A549 (cell line): ENCODE measurements around the gene BCAP31. TPM values are rescaled to one million over a fixed set of nuclear protein-coding genes. Genes with fewer than 3 reads are reported as not detected.
A peak's percentile ranks its signal among the peaks of the same experiment; 100 is the strongest.
"Not testable (repeated sequence)": the region's sequence is repeated elsewhere in the genome, so short reads cannot be mapped to it uniquely, and the experiment has no call there.

ENCODE experiments used
- ATAC-seq, 2 experiments: fragments of 200-7000 bp in 1 of 2; fragments of >200 bp in 1 of 2; cut with Nextera tagmentation in 1 of 2; cut with Tn5 transposase in 1 of 2; 3 replicates each; pipeline versions ENCODE4 v1.8.0 to v1.9.1; 2018 to 2020; ENCODE audit warnings: mild to moderate bottlenecking in 1 of 2, moderate library complexity in 1 of 2
- CTCF ChIA-PET: fragments of 300-600 bp; sonication (Branson Sonifier 250); formaldehyde crosslinking; extraction: SDS; loops from one replicate; lab custom pipeline; 2021; ENCODE audit warnings: antibody characterized with exemption, inconsistent platforms; lab: Yijun Ruan, JAX
- POLR2A ChIA-PET: fragments of 350-600 bp; formaldehyde crosslinking; extraction: SDS; loops from one replicate; lab custom pipeline; 2021; ENCODE audit warnings: antibody characterized with exemption, inconsistent platforms; lab: Yijun Ruan, JAX
- DNase-seq, 2 experiments: peaks; one replicate each; pipeline versions ENCODE4 v3.0.0 to v3.0.0-alpha.2; 2011 to 2016; ENCODE audit warnings: low read depth in 1 of 2, low spot score in 1 of 2
- FAIRE-seq: peaks from 2 replicates; lab custom pipeline; 2011; peaks lifted over from hg19 to GRCh38; lab: Jason Lieb, UNC
- H3K27ac ChIP-seq, 2 experiments: fragments of >200 bp; sonication (Bioruptor Twin); formaldehyde crosslinking; 3 replicates each; pipeline ENCODE4 v1.5.1; 2016 to 2017
- H3K4me1 ChIP-seq: fragments of >200 bp; sonication (Bioruptor Twin); formaldehyde crosslinking; 3 replicates; pipeline ENCODE4 v1.6.1; 2016
- H3K4me2 ChIP-seq: fragments of >200 bp; sonication (Bioruptor Twin); formaldehyde crosslinking; 3 replicates; pipeline ENCODE4 v1.6.1; 2016
- H3K4me3 ChIP-seq: fragments of >200 bp; sonication (Bioruptor Twin); formaldehyde crosslinking; 3 replicates; pipeline ENCODE4 v1.5.1; 2016
- H3K9me3 ChIP-seq: fragments of >200 bp; sonication (Bioruptor Twin); formaldehyde crosslinking; 3 replicates; pipeline ENCODE4 v1.6.1; 2016
- BCL3 ChIP-seq: fragments of >200 bp; sonication (Bioruptor Twin); formaldehyde crosslinking; IDR thresholded peaks from 3 replicates; pipeline ENCODE4 v1.6.1; 2016
- BHLHE40 ChIP-seq: IDR thresholded peaks from 2 replicates; pipeline ENCODE4 v1.6.1; 2012; ENCODE audit warnings: low read depth, low read length, inconsistent platforms
- CEBPB ChIP-seq, 2 experiments: fragments of >200 bp in 1 of 2; sonication (Bioruptor Twin) in 1 of 2; formaldehyde crosslinking in 1 of 2; IDR thresholded peaks; 2 replicates each; pipeline ENCODE4 v1.6.1; 2012 to 2016
- CHD4 ChIP-seq: fragments of 200-600 bp; sonication (generic); IDR thresholded peaks from 2 replicates; pipeline ENCODE4 v1.6.1; 2016; ENCODE audit warnings: antibody characterized with exemption, mild to moderate bottlenecking, borderline replicate concordance
- EHF ChIP-seq: fragments of 250-450 bp; sonication (Bioruptor Pico); IDR thresholded peaks from 2 replicates; pipeline ENCODE4 v1.5.0; 2020; ENCODE audit warnings: mild to moderate bottlenecking
- ESRRA ChIP-seq: fragments of 150-350 bp; IDR thresholded peaks from 2 replicates; pipeline ENCODE4 v1.6.1; 2014; ENCODE audit warnings: mild to moderate bottlenecking, low read length, borderline replicate concordance
- GATA3 ChIP-seq: IDR thresholded peaks from 2 replicates; pipeline ENCODE4 v1.6.1; 2012; ENCODE audit warnings: borderline replicate concordance
- HDAC2 ChIP-seq: fragments of 200-600 bp; sonication (generic); IDR thresholded peaks from 2 replicates; pipeline ENCODE4 v1.6.1; 2016
- HMGXB4 ChIP-seq: fragments of 250-450 bp; sonication (Bioruptor Pico); IDR thresholded peaks from 2 replicates; pipeline ENCODE4 v1.5.0; 2021; ENCODE audit warnings: mild to moderate bottlenecking, moderate library complexity, borderline replicate concordance
- HOXB13 ChIP-seq: fragments of 250-450 bp; sonication (Bioruptor Pico); IDR thresholded peaks from 2 replicates; pipeline ENCODE4 v1.5.0; 2020; ENCODE audit warnings: low read depth, mild to moderate bottlenecking, moderate library complexity
- JUNB ChIP-seq: fragments of >200 bp; sonication (Bioruptor Twin); formaldehyde crosslinking; IDR thresholded peaks from 2 replicates; pipeline ENCODE4 v1.6.1; 2016
- KDM5A ChIP-seq: fragments of 200-600 bp; sonication (generic); IDR thresholded peaks from 2 replicates; pipeline ENCODE4 v1.6.1; 2016; ENCODE audit warnings: antibody characterized with exemption, mild to moderate bottlenecking
- MAFK ChIP-seq: fragments of 450-650 bp; IDR thresholded peaks from 2 replicates; pipeline ENCODE4 v1.6.1; 2014; ENCODE audit not compliant: partially characterized antibody
- MYC ChIP-seq: IDR thresholded peaks from 2 replicates; pipeline ENCODE4 v1.6.1; 2012; ENCODE audit warnings: mild to moderate bottlenecking, inconsistent platforms, low read length, improper control_type of control experiment, borderline replicate concordance
- NFE2L2 ChIP-seq: fragments of 150-350 bp; conservative IDR thresholded peaks from 2 replicates; pipeline ENCODE4 v1.6.1; 2014; ENCODE audit warnings: low read length
- NR3C1 ChIP-seq: fragments of >200 bp; sonication (Bioruptor Twin); formaldehyde crosslinking; IDR thresholded peaks from 3 replicates; pipeline ENCODE4 v1.6.1; 2017
- PHF8 ChIP-seq: fragments of 200-600 bp; sonication (generic); IDR thresholded peaks from 2 replicates; pipeline ENCODE4 v1.6.1; 2016; ENCODE audit warnings: low read depth, mild to moderate bottlenecking, antibody characterized with exemption, moderate library complexity, borderline replicate concordance
- POLR2A ChIP-seq: IDR thresholded peaks from 2 replicates; pipeline ENCODE4 v1.6.1; 2012; ENCODE audit warnings: mild to moderate bottlenecking, low read length
- RCOR1 ChIP-seq: fragments of 150-350 bp; IDR thresholded peaks from 2 replicates; pipeline ENCODE4 v1.6.1; 2014; ENCODE audit warnings: antibody characterized with exemption, low read length, low read depth
- ZSCAN20 ChIP-seq: fragments of 250-450 bp; sonication (Bioruptor Pico); IDR thresholded peaks from 2 replicates; pipeline ENCODE4 v1.8.0; 2022; ENCODE audit warnings: mild to moderate bottlenecking, moderate library complexity
- WGBS: methylation state at CpG from one replicate; pipeline ENCODE4 v1.1.6; 2017; ENCODE audit errors: missing lambda C conversion rate; 5-methylcytosine and 5-hydroxymethylcytosine counted together
- polyA plus RNA-seq, 4 experiments: library from polyadenylated mRNA; depleted of rRNA in 3 of 4; stranded (reverse); fragments of >200 nt; fragmentation: RNase III in 1 of 4; extraction: RNeasy Plus Mini Kit Qiagen cat#74134 plus additional on column Dnase treatment in 1 of 4; gene quantifications; 2 replicates in 3 of 4; 3 replicates in 1 of 4; pipeline ENCODE4 v1.2.3, GENCODE V29; 2011 to 2017
- TF ChIP-seq, protein P1 (sequence below): IDR thresholded peaks from 2 replicates; pipeline ENCODE4 v1.6.1; 2012

BCAP31 gene
- polyA plus RNA-seq, 2 of the 4 experiments (the other 2 are of a cell fraction) = 217 to 349 TPM

DNA sequence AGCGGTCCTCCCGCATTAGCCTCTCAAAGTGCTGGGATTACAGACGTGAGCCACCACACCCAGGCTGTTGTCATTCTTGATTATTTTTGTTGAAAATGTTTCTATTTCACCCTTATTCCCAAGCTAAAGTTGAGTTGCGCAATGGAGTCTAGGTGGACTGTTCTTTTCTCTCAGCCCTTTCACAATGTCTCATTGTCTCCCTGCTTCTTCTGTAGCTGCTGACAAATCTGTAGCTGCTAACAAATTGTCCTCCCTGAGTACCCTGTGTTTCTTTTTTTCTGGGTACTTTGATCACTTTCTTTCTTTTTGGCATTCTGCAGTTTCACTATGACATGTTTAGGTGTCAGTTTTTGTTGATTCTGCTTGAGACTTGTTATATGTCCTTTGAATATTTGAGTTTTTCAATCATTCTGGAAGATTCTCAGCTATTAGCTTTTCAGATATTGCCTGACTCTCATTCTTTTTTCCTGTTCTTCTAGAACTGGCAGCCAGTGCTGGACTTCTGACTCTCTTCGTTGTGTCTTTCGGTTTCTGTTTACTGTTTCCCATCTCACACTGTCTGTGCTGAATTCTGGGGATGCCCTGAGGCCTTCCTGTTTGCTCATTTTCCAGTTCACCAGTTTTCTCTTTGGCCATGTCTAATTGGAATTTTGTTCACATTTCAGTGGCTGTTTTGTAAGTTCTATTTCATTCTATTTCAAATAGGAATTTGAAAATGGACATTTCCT is 7.1 kb upstream of the BCAP31 start:
- WGBS = 67% methylated on average over 6 of the region's 6 CpGs
- no peaks in the 10 kb centered on the region for H3K9me3 ChIP-seq
- POLR2A ChIA-PET = no interaction called here
- H3K4me1 ChIP-seq = peaks cover 10% of the 10 kb centered on the region
- no peak overlapping the region for H3K4me3 ChIP-seq
- H3K4me2 ChIP-seq = no peak overlapping the region
- TF ChIP-seq CEBPB (IDR thresholded peaks at IDR 0.05) = peak; percentile 48 to 78; a peak in 3 of 4 replicates
- TF ChIP-seq EHF = no peak
- TF ChIP-seq BCL3 = no peak
- TF ChIP-seq, all 56 proteins: peak for 1
- no peak overlapping the region for H3K27ac ChIP-seq
- ATAC-seq = no peak
- DNase-seq = no peak
- CTCF ChIA-PET = interaction anchor here (2.0 kb wide), 1 partner anchor 33 kb away, joined by 7 read pairs; the partner anchor contains the start of gene PLXNB3
- peak; percentile 92 for FAIRE-seq

- CTCF ChIA-PET = interaction anchor here (0.6 kb wide), 1 partner anchor 92 kb away, joined by 3 read pairs; no protein-coding TSS in a partner anchor
- DNase-seq, H3K4me3 ChIP-seq, H3K9me3 ChIP-seq, FAIRE-seq, ATAC-seq, H3K27ac ChIP-seq, H3K4me2 ChIP-seq, POLR2A ChIA-PET: not testable (repeated sequence)
- 96% methylated on average over 23 of the region's 23 CpGs for WGBS
- peaks cover 14% of the 10 kb centered on the region for H3K4me1 ChIP-seq
Observed at GRCh38 chrX:153730115-153730514, 5.9 kb upstream of the BCAP31 start.

DNA sequence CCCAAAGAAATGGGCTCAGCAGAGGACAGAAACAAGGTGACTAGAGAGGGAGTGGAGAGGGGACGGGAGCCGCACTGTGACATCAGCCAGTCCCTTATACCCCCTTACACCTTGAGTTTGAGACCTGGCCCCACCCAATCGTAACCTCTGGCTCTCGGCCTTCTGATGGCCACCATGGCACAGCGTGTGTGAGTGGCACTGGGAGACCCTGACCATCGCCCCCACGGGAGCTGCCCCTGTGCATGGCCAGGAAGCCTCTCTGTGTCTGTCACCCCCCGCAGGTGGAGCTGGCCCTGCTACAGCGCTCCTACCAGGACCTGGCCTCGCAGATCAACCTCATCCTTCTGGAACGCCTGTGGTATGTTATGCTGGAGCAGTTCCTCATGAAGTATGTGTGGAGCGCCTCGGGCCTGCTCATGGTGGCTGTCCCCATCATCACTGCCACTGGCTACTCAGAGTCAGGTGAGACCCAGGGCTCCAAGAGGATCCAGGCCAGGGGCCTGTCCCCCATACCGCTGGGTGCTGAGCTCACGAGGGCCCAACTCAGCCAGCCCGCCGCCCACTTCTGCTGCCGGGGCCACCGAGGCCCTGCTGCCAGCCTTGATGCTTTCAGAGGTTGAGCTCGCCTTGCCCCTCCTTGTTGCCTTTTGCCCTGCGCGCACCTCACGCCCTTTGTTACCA is 4.9 kb upstream of the BCAP31 start:
- Histone ChIP-seq H3K9me3 (no peaks in the 10 kb centered on the region), H3K4me2 (no peak overlapping the region), H3K4me1 (peaks cover 16% of the 10 kb centered on the region), H3K27ac (no peak overlapping the region), H3K4me3 (no peak overlapping the region)
- TF ChIP-seq GATA3 (no peak), ZSCAN20 (CRISPR knock-in tag) (no peak), NFE2L2 (no peak), BHLHE40 (no peak), HDAC2 (no peak), HOXB13 (CRISPR knock-in tag) (no peak), MYC (no peak), ESRRA (no peak), MAFK (no peak), HMGXB4 (no peak), CHD4 (no peak), RCOR1 (no peak), NR3C1 (no peak), JUNB (no peak), EHF (no peak), PHF8 (no peak), POLR2A (no peak), KDM5A (no peak)
- TF ChIP-seq, protein P1, sequence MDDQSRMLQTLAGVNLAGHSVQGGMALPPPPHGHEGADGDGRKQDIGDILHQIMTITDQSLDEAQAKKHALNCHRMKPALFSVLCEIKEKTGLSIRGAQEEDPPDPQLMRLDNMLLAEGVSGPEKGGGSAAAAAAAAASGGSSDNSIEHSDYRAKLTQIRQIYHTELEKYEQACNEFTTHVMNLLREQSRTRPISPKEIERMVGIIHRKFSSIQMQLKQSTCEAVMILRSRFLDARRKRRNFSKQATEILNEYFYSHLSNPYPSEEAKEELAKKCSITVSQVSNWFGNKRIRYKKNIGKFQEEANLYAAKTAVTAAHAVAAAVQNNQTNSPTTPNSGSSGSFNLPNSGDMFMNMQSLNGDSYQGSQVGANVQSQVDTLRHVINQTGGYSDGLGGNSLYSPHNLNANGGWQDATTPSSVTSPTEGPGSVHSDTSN = no peak
- DNase-seq (no peak), ATAC-seq (no peak), FAIRE-seq (no peak)
- WGBS = 95% methylated on average over 15 of the region's 23 CpGs
- POLR2A ChIA-PET = no interaction called here
- CTCF ChIA-PET = no interaction called here
